ENCODE data around the gene CD200R1L.

Gene CD200R1L

GRCh38 chr3:112770951-112771350 lies 75.7 kb downstream of the CD200R1L start:
- Histone ChIP-seq H3K9me3 (ENCODE audit: low read length) (no peaks in the 10 kb centered on the region), H2AFZ (ENCODE audit: low read length) (no peak overlapping the region), H3K4me1 (ENCODE audit: insufficient read depth, low read length, severe bottlenecking) (no peaks in the 10 kb centered on the region), H3K36me3 (ENCODE audit: insufficient read depth, low read length) (no peaks in the 10 kb centered on the region), H3K27me3 (ENCODE audit: insufficient read depth, low read length) (no peaks in the 10 kb centered on the region), H3K9ac (ENCODE audit: low read length) (no peak overlapping the region), H3F3A (ENCODE audit: insufficient read depth, low read length) (no peaks in the 10 kb centered on the region), H3K27ac (ENCODE audit: low read depth, low read length, poor library complexity, severe bottlenecking) (no peak overlapping the region), H3K9me2 (ENCODE audit: low read depth, low read length) (no peaks in the 10 kb centered on the region), H4K20me1 (ENCODE audit: insufficient read depth, low read length) (no peaks in the 10 kb centered on the region), H3K4me3 (ENCODE audit: low read depth, low read length, poor library complexity, severe bottlenecking) (no peak overlapping the region), H3K79me2 (ENCODE audit: insufficient read depth, low read length) (no peaks in the 10 kb centered on the region), H3K4me2 (ENCODE audit: low read length) (no peak overlapping the region)
- TF ChIP-seq EZH2 (IDR thresholded peaks at IDR 0.05; ENCODE audit: borderline replicate concordance, low read length) (no peak), CTCF (IDR thresholded peaks at IDR 0.05; ENCODE audit: low read length) (no peak)

- H3K79me2 ChIP-seq (ENCODE audit: insufficient read depth, low read length), result no peaks in the 10 kb centered on the region
- no peaks in the 10 kb centered on the region for H3K36me3 ChIP-seq (ENCODE audit: insufficient read depth, low read length)
- no peak overlapping the region for H3K4me3 ChIP-seq (ENCODE audit: low read depth, low read length, poor library complexity, severe bottlenecking)
- no peaks in the 10 kb centered on the region for H3F3A ChIP-seq (ENCODE audit: insufficient read depth, low read length)
- H2AFZ ChIP-seq (ENCODE audit: low read length), result no peak overlapping the region
- no peak overlapping the region for H3K27ac ChIP-seq (ENCODE audit: low read depth, low read length, poor library complexity, severe bottlenecking)
- no peaks in the 10 kb centered on the region for H3K9me3 ChIP-seq (ENCODE audit: low read length)
- no peaks in the 10 kb centered on the region for H4K20me1 ChIP-seq (ENCODE audit: insufficient read depth, low read length)
- TF ChIP-seq EZH2 (IDR thresholded peaks at IDR 0.05; ENCODE audit: borderline replicate concordance, low read length), result no peak
- TF ChIP-seq CTCF (IDR thresholded peaks at IDR 0.05; ENCODE audit: low read length), result no peak
- H3K9ac ChIP-seq (ENCODE audit: low read length), result no peak overlapping the region
- H3K4me1 ChIP-seq (ENCODE audit: insufficient read depth, low read length, severe bottlenecking), result no peaks in the 10 kb centered on the region
- no peak overlapping the region for H3K4me2 ChIP-seq (ENCODE audit: low read length)
- no peaks in the 10 kb centered on the region for H3K27me3 ChIP-seq (ENCODE audit: insufficient read depth, low read length)
- no peaks in the 10 kb centered on the region for H3K9me2 ChIP-seq (ENCODE audit: low read depth, low read length)
These were observed 76.5 kb downstream of the CD200R1L start for GRCh38 chr3:112770032-112770626.

DNA sequence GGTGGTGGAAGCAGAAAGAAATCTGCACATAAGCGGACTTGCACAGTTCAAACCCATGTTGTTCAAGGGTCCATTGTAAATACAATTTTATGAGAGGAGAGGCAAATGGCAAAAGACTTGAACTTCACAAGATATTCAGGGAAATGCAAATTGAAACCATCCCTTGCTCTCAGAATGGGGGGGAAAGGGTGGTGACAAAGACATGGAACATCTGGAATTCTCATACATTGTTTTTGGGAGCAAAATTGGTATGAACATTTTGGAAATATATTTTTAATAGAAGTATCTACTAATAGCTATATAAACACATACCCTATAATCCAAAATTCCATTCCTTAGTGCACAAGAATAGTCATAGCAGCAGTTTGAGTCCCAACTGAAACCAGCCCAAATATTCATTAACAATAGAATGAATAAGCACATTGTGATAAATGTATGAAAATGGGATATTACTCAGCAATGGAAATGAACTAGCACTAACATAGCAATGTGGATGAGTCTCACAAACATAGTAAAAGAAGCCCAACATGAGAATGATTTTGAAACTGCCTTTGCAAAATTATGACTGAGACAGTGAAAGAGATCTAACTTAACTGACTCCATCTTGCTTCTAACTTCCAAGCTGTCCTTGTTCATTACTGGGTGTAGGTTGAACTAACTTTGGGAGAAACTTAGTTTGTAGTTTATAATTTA lies 77.2 kb downstream of the CD200R1L start:
- Histone ChIP-seq H3K27ac (ENCODE audit: low read depth, low read length, poor library complexity, severe bottlenecking) (no peak overlapping the region), H3K9me2 (ENCODE audit: low read depth, low read length) (no peaks in the 10 kb centered on the region), H3K36me3 (ENCODE audit: insufficient read depth, low read length) (no peaks in the 10 kb centered on the region), H3K4me3 (ENCODE audit: low read depth, low read length, poor library complexity, severe bottlenecking) (no peak overlapping the region), H2AFZ (ENCODE audit: low read length) (no peak overlapping the region), H3K4me2 (ENCODE audit: low read length) (no peak overlapping the region), H3K9me3 (ENCODE audit: low read length) (no peaks in the 10 kb centered on the region), H3K27me3 (ENCODE audit: insufficient read depth, low read length) (no peaks in the 10 kb centered on the region), H3K9ac (ENCODE audit: low read length) (no peak overlapping the region), H3F3A (ENCODE audit: insufficient read depth, low read length) (no peaks in the 10 kb centered on the region), H3K79me2 (ENCODE audit: insufficient read depth, low read length) (no peaks in the 10 kb centered on the region), H4K20me1 (ENCODE audit: insufficient read depth, low read length) (no peaks in the 10 kb centered on the region), H3K4me1 (ENCODE audit: insufficient read depth, low read length, severe bottlenecking) (no peaks in the 10 kb centered on the region)
- TF ChIP-seq EZH2 (IDR thresholded peaks at IDR 0.05; ENCODE audit: borderline replicate concordance, low read length) (no peak), CTCF (IDR thresholded peaks at IDR 0.05; ENCODE audit: low read length) (no peak)

All from OCI-LY1 (cell line).